CD4-positive, alpha-beta T cell (primary cell): Measurements from ENCODE around the gene HAP1. TPM values are rescaled to one million over a fixed set of nuclear protein-coding genes. Genes with fewer than 3 reads are reported as not detected.

ENCODE experiments used
- ATAC-seq: fragments of 200-7000 bp; cut with Tn5 transposase; one replicate; pipeline ENCODE4 v1.10.0; 2022; ENCODE audit warnings: mild to moderate bottlenecking; ENCODE audit not compliant: poor library complexity
- CTCF ChIA-PET: fragments of 350-600 bp; sonication (Branson Sonifier 250); formaldehyde crosslinking; loops from one replicate; lab custom pipeline; 2021; ENCODE audit warnings: antibody characterized with exemption, inconsistent platforms; lab: Charles Lee
- POLR2A ChIA-PET: fragments of 350-600 bp; sonication (Branson Sonifier 250); formaldehyde crosslinking; loops from one replicate; lab custom pipeline; 2021; ENCODE audit warnings: antibody characterized with exemption, inconsistent platforms; lab: Charles Lee
- DNase-seq, 14 experiments: peaks; one replicate each; pipeline ENCODE4 v3.0.0-alpha.2; 2013 to 2020; ENCODE audit warnings: mixed read lengths in 2 of 14
- H3K27ac ChIP-seq, 2 donors: one replicate each; pipeline versions ENCODE4 v1.5.1 to v1.7.0; 2013; ENCODE audit warnings: low read length in 2 of 2, low read depth in 1 of 2, mild to moderate bottlenecking in 1 of 2
- H3K27me3 ChIP-seq, 2 experiments: 1 replicate in 1 of 2; 2 replicates in 1 of 2; pipeline versions ENCODE4 v1.6.1 to v1.7.0; 2013; ENCODE audit warnings: low read length in 2 of 2, control low read depth in 1 of 2, mild to moderate bottlenecking in 1 of 2, moderate library complexity in 1 of 2; ENCODE audit not compliant: insufficient read depth in 2 of 2, control insufficient read depth in 1 of 2
- H3K36me3 ChIP-seq: one replicate; pipeline ENCODE4 v1.6.1; 2013; ENCODE audit warnings: low read length, control low read depth; ENCODE audit not compliant: insufficient read depth
- H3K4me1 ChIP-seq: one replicate; pipeline ENCODE4 v1.6.1; 2013; ENCODE audit warnings: low read length, control low read depth; ENCODE audit not compliant: insufficient read depth
- H3K4me3 ChIP-seq: one replicate; pipeline ENCODE4 v1.5.1; 2013; ENCODE audit warnings: mild to moderate bottlenecking, low read length, moderate library complexity
- H3K9me3 ChIP-seq, 2 experiments: 1 replicate in 1 of 2; 2 replicates in 1 of 2; pipeline versions ENCODE4 v1.6.1 to v1.7.0; 2013; ENCODE audit warnings: low read length in 2 of 2, mild to moderate bottlenecking in 2 of 2, control low read depth in 1 of 2, moderate library complexity in 1 of 2; ENCODE audit not compliant: control insufficient read depth in 1 of 2, insufficient read depth in 1 of 2
- H3K27ac Mint-ChIP-seq: one replicate; pipeline ENCODE4 v1.8.0; 2020; ENCODE audit warnings: mixed read lengths
- H3K27me3 Mint-ChIP-seq: one replicate; pipeline ENCODE4 v1.8.0; 2021; ENCODE audit warnings: mixed read lengths
- H3K36me3 Mint-ChIP-seq: one replicate; pipeline ENCODE4 v1.8.0; 2021; ENCODE audit warnings: low read depth, mixed read lengths
- H3K4me1 Mint-ChIP-seq: one replicate; pipeline ENCODE4 v1.8.0; 2021; ENCODE audit warnings: low read depth, mixed read lengths
- H3K4me3 Mint-ChIP-seq: one replicate; pipeline ENCODE4 v1.8.0; 2020; ENCODE audit warnings: mild to moderate bottlenecking, mixed read lengths
- H3K9me3 Mint-ChIP-seq: one replicate; pipeline ENCODE4 v1.8.0; 2020; ENCODE audit warnings: mixed read lengths
- intact Hi-C, 2 experiments: fragments of 100-400 bp; cut with DNase I in 1 of 2; cut with micrococcal nuclease in 1 of 2; formaldehyde crosslinking; loops; one replicate each; pipeline versions ENCODE4 v1.15.1 to v1.9.0; 2023 to 2025; cut with DNase I, micrococcal nuclease
- total RNA-seq, 174 experiments: library from RNA in 2 of 174; stranded (reverse) in 2 of 174; gene quantifications; one replicate each; pipeline ENCODE4 v1.2.3 and lab custom pipeline; 2021 to 2026
- TF ChIP-seq, protein P1 (sequence below): fragments of 200-600 bp; IDR thresholded peaks from one replicate; pipeline ENCODE4 v1.8.0; 2022; ENCODE audit warnings: antibody characterized with exemption, mild to moderate bottlenecking

HAP1 gene
- total RNA-seq, 2 experiments from 2014 or later = 0.11 TPM; not detected in 1

GRCh38 chr17:41734949-41735313, 488 bp upstream of the HAP1 start:
- H3K4me3 Mint-ChIP-seq = no peak overlapping the region
- H3K27ac Mint-ChIP-seq = no peak overlapping the region
- H3K9me3 Mint-ChIP-seq = no peaks in the 10 kb centered on the region
- Histone ChIP-seq H3K9me3 (peaks cover 0 to 18% of the 10 kb centered on the region in 2 experiments), H3K4me3 (peak overlapping the region; percentile 33), H3K27ac (no peak overlapping the region), H3K27me3 (peaks cover 50 to 62% of the 10 kb centered on the region in 2 experiments), H3K4me1 (peaks cover 21% of the 10 kb centered on the region), H3K36me3 (no peaks in the 10 kb centered on the region)
- H3K27me3 Mint-ChIP-seq = peaks cover 68% of the 10 kb centered on the region
- intact Hi-C loops = loop anchor here (5.0 kb wide), 2 partner anchors 52 to 382 kb away; partner anchors contain the start of gene JUP (in 1 of the 2)
- CTCF ChIA-PET = no interaction called here
- POLR2A ChIA-PET = interaction anchor here (1.0 kb wide), 1 partner anchor 46 kb away, joined by 3 read pairs; the partner anchor contains the start of gene EIF1
- TF ChIP-seq, protein P1, sequence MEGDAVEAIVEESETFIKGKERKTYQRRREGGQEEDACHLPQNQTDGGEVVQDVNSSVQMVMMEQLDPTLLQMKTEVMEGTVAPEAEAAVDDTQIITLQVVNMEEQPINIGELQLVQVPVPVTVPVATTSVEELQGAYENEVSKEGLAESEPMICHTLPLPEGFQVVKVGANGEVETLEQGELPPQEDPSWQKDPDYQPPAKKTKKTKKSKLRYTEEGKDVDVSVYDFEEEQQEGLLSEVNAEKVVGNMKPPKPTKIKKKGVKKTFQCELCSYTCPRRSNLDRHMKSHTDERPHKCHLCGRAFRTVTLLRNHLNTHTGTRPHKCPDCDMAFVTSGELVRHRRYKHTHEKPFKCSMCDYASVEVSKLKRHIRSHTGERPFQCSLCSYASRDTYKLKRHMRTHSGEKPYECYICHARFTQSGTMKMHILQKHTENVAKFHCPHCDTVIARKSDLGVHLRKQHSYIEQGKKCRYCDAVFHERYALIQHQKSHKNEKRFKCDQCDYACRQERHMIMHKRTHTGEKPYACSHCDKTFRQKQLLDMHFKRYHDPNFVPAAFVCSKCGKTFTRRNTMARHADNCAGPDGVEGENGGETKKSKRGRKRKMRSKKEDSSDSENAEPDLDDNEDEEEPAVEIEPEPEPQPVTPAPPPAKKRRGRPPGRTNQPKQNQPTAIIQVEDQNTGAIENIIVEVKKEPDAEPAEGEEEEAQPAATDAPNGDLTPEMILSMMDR = no peak
- no peak for DNase-seq
- H3K4me1 Mint-ChIP-seq = no peaks in the 10 kb centered on the region
- ATAC-seq = no peak
- no peaks in the 10 kb centered on the region for H3K36me3 Mint-ChIP-seq

- CTCF ChIA-PET = interaction anchor here (0.6 to 0.7 kb wide), 2 partner anchors 37 to 831 kb away, joined by 3 to 4 read pairs; no protein-coding TSS in a partner anchor
- H3K9me3 Mint-ChIP-seq = no peaks in the 10 kb centered on the region
- H3K4me1 ChIP-seq = peaks cover 21% of the 10 kb centered on the region
These were observed 900 bp downstream of the HAP1 start for GRCh38 chr17:41733348-41734138.

DNA sequence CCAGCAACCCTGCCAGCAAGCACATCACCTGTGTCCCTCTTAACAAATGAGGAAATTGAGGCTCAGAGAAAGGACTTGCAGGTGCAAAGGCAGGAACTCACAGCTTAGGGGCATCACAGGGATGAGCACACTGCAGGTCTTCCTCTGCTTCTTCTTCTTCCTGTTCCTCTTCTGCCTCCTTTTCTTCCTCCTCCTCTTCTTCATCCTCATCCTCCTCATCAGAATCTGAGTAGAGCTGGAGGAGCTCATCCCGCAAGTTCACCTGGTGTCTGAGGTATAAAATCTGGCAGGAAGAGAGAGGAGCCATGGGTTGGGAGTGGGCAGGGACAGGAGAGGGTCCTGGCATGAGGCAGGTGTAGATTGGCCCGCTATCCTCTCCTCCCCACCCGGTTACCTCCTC, 2.6 kb downstream of the HAP1 start:
- no peak for ATAC-seq
- Histone ChIP-seq H3K27ac (no peak overlapping the region), H3K4me3 (no peak overlapping the region), H3K36me3 (no peaks in the 10 kb centered on the region), H3K9me3 (peaks cover 0 to 13% of the 10 kb centered on the region in 2 experiments), H3K4me1 (peaks cover 14% of the 10 kb centered on the region), H3K27me3 (peaks cover 41 to 52% of the 10 kb centered on the region in 2 experiments)
- Mint-ChIP-seq H3K9me3 (no peaks in the 10 kb centered on the region), H3K27ac (no peak overlapping the region), H3K4me1 (no peaks in the 10 kb centered on the region), H3K36me3 (no peaks in the 10 kb centered on the region), H3K4me3 (no peak overlapping the region), H3K27me3 (peaks cover 62% of the 10 kb centered on the region)
- TF ChIP-seq, protein P1 = no peak
- POLR2A ChIA-PET = no interaction called here
- DNase-seq = no peak
- CTCF ChIA-PET = no interaction called here
- intact Hi-C loops = no loop called here

More at GRCh38 chr17:41733348-41734138, 900 bp downstream of the HAP1 start:
- Histone ChIP-seq H3K27me3 (peaks cover 50 to 62% of the 10 kb centered on the region in 2 experiments), H3K36me3 (no peaks in the 10 kb centered on the region), H3K27ac (no peak overlapping the region), H3K9me3 (peaks cover 0 to 18% of the 10 kb centered on the region in 2 experiments), H3K4me3 (peak overlapping the region; percentile 33)
- ATAC-seq = no peak
- no peak for DNase-seq
- intact Hi-C loops = no loop called here
- peaks cover 68% of the 10 kb centered on the region for H3K27me3 Mint-ChIP-seq
- H3K36me3 Mint-ChIP-seq = no peaks in the 10 kb centered on the region
- peak overlapping the region; percentile 38 for H3K4me3 Mint-ChIP-seq
- POLR2A ChIA-PET = no interaction called here
- TF ChIP-seq, protein P1 = no peak
- no peaks in the 10 kb centered on the region for H3K4me1 Mint-ChIP-seq
- H3K27ac Mint-ChIP-seq = no peak overlapping the region
